NCI-H748 (cell line): ENCODE measurements around the gene SNRK.
"Not testable (repeated sequence)": the region's sequence is repeated elsewhere in the genome, so short reads cannot be mapped to it uniquely, and the experiment has no call there.

Experiments used
- DNase-seq: peaks from one replicate; lab custom pipeline; 2025; ENCODE audit not compliant: unreplicated experiment; lab: John Stamatoyannopoulos, UW

Gene SNRK

GRCh38 chr3:43345246-43345645 is 58.9 kb downstream of the SNRK start:
- no peak for DNase-seq

GRCh38 chr3:43345877-43346276 is 59.5 kb downstream of the SNRK start:
- DNase-seq, result no peak

GRCh38 chr3:43346978-43347749 is 60.8 kb downstream of the SNRK start:
- no peak for DNase-seq

- no peak for DNase-seq
Observed at GRCh38 chr3:43347774-43348173, 61.4 kb downstream of the SNRK start.

- no peak for DNase-seq
Observed at GRCh38 chr3:43348350-43348749, 62.0 kb downstream of the SNRK start.

GRCh38 chr3:43348852-43349574 is 62.7 kb downstream of the SNRK start:
- no peak for DNase-seq

- no peak for DNase-seq
Observed at GRCh38 chr3:43349716-43350115, 63.4 kb downstream of the SNRK start.

GRCh38 chr3:43353393-43353792 is 67.1 kb downstream of the SNRK start:
- DNase-seq, result no peak

GRCh38 chr3:43353923-43354670 is 67.8 kb downstream of the SNRK start:
- DNase-seq, result no peak

- DNase-seq, result not testable (repeated sequence)
Observed at GRCh38 chr3:43356033-43356432, 69.7 kb downstream of the SNRK start.

- DNase-seq, result no peak
Observed at GRCh38 chr3:43361077-43361476, 74.7 kb downstream of the SNRK start.

- no peak for DNase-seq
Observed at GRCh38 chr3:43362183-43362582, 75.8 kb downstream of the SNRK start.

- DNase-seq, result no peak
Observed at GRCh38 chr3:43362961-43363360, 76.6 kb downstream of the SNRK start.

- no peak for DNase-seq
Observed at GRCh38 chr3:43363621-43364266, 77.4 kb downstream of the SNRK start.

GRCh38 chr3:43364494-43364893 is 78.2 kb downstream of the SNRK start:
- no peak for DNase-seq

- no peak for DNase-seq
Observed at GRCh38 chr3:43364926-43365325, 78.6 kb downstream of the SNRK start.

- DNase-seq, result no peak
Observed at GRCh38 chr3:43365601-43366305, 79.4 kb downstream of the SNRK start.

- no peak for DNase-seq
Observed at GRCh38 chr3:43366481-43366880, 80.1 kb downstream of the SNRK start.

- no peak for DNase-seq
Observed at GRCh38 chr3:43366885-43367284, 80.5 kb downstream of the SNRK start.

- DNase-seq, result no peak
Observed at GRCh38 chr3:43369404-43370292, 83.3 kb downstream of the SNRK start.
